GM18951 (cell line): ENCODE results near the gene PCK2.

Experiments
- POLR2A ChIP-seq: IDR thresholded peaks from 4 replicates; pipeline ENCODE4 v1.6.1; 2011; ENCODE audit warnings: mild to moderate bottlenecking; ENCODE audit not compliant: insufficient read length, insufficient read depth; ENCODE audit errors: extremely low read depth
- in situ Hi-C: fragments of 300-500 bp; cut with MboI; formaldehyde crosslinking; loops from one replicate; pipeline ENCODE4 v1.12.0; 2022; ENCODE audit warnings: low sequenced_read_pairs, mixed read lengths, inconsistent platforms; ENCODE audit not compliant: unreplicated experiment

The PCK2 gene

DNA sequence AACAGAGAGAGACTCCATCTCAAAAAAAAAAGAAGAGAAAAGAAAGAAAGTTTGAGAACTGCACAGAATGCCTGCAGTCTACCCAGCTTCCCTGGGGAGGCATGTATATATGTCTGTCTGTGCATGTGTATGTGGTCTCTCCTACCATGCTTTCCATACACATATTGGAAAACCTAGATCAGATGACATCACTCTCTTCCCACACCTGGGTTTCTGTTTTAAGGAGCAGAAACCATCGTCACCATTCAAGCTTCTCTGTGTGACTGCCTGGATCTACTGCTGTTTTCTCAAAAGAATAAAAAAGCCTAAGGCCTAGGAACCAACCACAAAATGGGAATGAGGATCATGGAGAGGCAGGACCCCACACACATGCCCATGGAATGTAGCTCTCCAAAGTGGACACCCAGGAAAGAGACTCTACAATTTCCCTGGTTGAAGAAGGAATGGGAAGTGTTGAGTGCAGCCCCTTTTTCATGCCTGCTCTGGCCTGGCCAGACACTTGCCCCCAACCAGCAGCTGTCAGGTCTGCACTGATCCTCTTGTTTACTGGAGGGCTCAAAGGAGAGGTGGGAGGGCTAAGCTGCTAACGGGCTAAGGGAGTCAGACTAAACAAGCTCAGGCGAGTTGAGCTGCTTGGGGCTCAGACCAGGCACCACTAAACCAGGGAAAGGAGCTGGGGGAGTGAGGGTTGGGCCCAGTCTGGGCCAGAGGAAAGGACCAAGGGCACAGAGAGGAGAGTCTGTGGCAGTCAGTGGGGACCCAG lies 7.7 kb upstream of the PCK2 start:
- in situ Hi-C loops = loop anchor here (25.0 kb wide), 1 partner anchor 99 kb away; the partner anchor contains the start of gene DHRS4L2
- TF ChIP-seq POLR2A = no peak

GRCh38 chr14:24087004-24087403 lies 7.1 kb upstream of the PCK2 start:
- in situ Hi-C loops = loop anchor here (25.0 kb wide), 1 partner anchor 100 kb away; the partner anchor contains the start of gene DHRS4L2
- TF ChIP-seq POLR2A = no peak

GRCh38 chr14:24088095-24088494 lies 6.0 kb upstream of the PCK2 start:
- no peak for TF ChIP-seq POLR2A
- in situ Hi-C loops = loop anchor here (25.0 kb wide), 1 partner anchor 101 kb away; the partner anchor contains the start of gene DHRS4L2

GRCh38 chr14:24089890-24090289 lies 4.2 kb upstream of the PCK2 start:
- in situ Hi-C loops = loop anchor here (25.0 kb wide), 1 partner anchor 103 kb away; the partner anchor contains the start of gene DHRS4L2
- no peak for TF ChIP-seq POLR2A

DNA sequence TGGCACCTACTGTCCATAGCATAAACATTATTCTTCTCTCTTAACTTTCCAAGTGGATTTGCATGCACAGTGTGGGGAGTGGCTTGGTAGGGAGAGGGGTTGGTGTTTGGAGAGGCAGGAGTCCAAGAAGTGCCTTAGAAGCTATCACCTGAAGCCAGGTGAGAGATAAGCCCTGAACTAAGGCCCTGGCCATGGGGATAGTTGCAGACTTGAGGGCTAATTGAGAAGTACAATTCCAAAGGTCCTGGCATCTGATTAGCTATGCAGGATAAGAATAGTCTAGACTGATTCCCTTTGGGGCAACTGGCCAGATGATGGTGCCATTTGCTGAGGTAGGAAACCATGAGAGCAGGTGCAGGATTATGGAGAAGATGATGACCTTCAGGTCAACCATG lies 2.0 kb upstream of the PCK2 start:
- in situ Hi-C loops = loop anchor here (25.0 kb wide), 1 partner anchor 105 kb away; the partner anchor contains the start of gene DHRS4L2
- no peak for TF ChIP-seq POLR2A

DNA sequence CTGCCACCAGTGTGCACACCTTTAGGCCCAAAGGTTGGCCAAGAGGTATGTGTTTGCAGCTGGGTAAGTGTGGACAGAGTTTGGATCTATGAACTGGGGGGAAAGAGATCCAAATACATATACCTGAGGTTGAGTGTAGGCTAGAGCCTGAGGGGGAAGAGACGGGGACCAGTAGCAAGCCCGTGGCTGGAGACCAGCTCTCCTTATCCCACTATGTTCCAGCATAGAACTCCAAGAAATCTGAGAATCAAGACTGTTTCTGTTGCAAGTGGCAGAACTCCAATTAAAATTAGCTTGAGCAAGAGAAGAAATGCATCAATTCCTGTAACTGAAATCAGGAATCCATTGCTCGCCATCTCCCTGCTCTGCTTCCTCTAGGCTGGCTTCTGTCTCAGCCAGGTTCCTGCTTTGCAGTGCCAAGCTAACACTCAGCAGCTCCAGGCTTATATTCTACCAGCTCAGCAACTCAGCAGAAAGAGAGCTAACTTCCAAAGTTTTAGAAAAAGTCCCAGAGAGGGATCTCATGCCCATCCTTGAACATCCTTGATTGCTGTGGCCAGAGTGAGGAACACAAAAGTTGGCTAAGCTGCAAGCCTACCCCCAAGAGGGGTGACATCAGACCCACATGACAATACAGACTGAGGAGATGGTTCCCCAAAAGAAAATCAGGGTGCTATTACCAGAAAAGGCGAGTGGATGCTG lies 1.5 kb upstream of the PCK2 start:
- TF ChIP-seq POLR2A = no peak
- in situ Hi-C loops = loop anchor here (25.0 kb wide), 1 partner anchor 105 kb away; the partner anchor contains the start of gene DHRS4L2

DNA sequence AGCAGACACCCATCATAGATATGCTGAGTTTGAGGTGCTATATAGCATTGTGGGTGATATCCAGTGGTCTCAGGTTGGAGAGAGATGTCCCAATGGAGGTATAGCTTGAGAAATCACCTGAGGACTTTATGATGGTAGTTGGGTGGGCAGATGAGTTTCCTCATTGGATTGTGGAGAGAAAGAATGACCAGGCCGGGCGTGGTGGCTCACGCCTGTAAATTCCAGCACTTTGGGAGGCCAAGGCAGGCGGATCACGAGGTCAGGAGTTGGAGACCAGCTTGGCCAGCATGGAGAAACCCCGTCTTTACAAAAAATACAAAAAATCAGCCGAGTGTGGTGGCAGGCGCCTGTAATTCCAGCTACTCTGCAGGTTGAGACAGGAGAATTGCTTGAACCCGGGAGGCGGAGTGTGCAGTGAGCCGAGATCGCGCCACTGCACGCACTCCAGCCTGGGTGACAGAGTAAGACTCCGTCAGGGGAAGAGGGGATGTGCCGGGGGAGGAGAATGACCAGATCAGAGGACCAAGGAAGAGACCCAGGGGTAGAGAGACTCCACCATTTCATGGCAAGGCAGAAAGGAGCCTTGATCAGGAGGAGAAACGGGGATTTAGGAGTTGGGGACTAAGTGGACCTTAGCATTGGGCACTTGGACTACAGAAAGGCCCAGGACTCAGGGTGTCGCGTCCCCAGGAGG lies 757 bp upstream of the PCK2 start:
- in situ Hi-C loops = loop anchor here (25.0 kb wide), 1 partner anchor 106 kb away; the partner anchor contains the start of gene DHRS4L2
- TF ChIP-seq POLR2A = no peak

GRCh38 chr14:24094841-24095270 lies 745 bp downstream of the PCK2 start:
- no peak for TF ChIP-seq POLR2A
- in situ Hi-C loops = loop anchor here (25.0 kb wide), 1 partner anchor 108 kb away; the partner anchor contains the start of gene DHRS4L2

DNA sequence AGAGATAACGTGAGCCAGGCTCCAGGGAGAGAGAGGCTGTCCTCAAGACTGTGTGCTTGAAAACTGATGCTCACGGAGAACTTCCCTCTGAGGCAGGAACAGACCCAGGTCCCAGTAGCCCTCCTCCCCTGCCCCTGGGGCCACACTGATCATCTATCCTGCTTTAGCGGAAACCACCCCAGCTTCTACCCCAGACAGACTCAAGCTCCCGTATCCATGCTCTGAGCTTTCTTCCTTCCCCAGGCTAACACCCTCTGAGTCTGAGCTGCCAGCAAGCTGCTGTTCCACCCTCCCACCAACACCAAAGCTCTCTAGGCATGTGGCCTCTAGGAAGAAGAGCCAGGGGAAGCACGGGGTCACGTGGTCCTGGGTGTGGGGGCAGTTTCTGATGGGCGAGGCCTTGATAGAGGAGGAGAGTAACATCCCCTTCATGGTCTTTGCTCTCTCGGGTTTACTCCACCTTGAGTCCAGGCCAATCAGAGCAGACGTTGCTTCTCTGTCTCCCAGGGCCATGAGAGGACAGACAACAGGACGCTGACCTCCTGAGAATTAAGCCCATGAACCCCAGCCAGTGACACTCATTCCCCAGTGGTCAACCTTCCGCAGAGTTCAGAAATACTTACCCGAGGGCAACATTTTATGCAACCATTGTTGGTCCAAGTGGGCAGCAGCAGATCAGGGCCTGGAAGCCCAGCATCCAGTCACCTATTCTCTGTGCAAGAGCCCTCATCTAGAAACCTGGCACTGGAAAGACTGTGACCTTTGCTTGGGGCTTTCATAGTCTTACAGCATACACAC lies 1.4 kb downstream of the PCK2 start:
- in situ Hi-C loops = loop anchor here (25.0 kb wide), 1 partner anchor 108 kb away; the partner anchor contains the start of gene DHRS4L2
- peak; percentile 97 for TF ChIP-seq POLR2A

DNA sequence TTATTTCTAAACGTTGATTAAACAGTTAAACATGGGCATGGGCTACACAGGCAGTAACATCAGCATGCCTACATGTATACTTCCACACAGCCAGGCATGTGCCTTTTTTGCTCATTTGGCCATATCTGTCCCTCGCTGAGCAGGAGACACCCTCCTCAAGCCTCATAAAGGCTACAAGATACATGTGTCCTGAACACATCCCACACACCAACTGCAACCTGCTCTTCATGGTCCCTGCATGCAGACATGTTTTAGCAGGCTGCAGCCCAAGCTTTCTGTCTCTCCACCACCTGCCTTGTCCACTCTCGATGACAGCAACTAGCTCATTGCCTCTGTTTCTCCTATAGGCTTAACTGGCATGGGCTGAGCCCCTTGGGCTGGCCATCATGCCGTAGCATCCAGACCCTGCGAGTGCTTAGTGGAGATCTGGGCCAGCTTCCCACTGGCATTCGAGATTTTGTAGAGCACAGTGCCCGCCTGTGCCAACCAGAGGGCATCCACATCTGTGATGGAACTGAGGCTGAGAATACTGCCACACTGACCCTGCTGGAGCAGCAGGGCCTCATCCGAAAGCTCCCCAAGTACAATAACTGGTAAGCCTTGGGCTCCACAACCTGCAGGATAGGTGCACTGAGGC lies 2.6 kb downstream of the PCK2 start:
- in situ Hi-C loops = loop anchor here (25.0 kb wide), 1 partner anchor 109 kb away; the partner anchor contains the start of gene DHRS4L2
- no peak for TF ChIP-seq POLR2A

- in situ Hi-C loops = loop anchor here (25.0 kb wide), 1 partner anchor 111 kb away; the partner anchor contains the start of gene DHRS4L2
Observed at GRCh38 chr14:24098229-24098926, 4.3 kb downstream of the PCK2 start.

More at GRCh38 chr14:24098229-24098926, 4.3 kb downstream of the PCK2 start:
- no peak for TF ChIP-seq POLR2A
